Measurements from ENCODE around the gene IGFALS.

DNA sequence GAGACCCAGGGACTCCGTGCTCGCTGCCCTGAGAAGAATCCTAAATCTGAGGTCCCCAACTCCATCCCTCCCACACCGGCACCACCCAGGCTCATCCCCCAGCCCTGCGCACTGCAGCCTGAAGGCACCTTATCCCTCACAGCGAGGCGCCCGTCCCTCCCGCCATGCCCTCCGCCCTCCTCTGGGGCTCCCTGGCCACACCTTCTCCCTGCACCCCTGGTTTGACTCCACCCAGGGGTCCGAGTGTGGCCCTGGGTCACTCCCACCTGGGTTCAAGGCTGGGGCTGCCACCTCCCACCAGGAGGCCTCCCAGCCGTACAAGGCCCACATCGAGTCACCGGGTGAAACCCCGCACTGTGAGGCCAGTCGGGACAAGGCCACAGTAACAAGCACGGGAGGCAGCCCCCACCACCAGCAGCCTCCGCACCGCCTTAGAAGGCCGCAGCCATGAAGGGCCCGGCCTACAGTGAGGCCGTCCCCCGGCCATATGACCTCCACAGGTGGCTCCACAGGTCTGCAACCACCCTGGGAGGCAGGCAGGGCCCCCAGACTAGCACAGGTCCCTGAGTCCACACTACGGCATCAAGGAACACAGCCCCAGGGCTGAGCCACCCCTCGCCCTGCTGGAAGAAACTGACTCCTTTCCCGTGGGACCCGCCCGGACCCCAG is 24.8 kb upstream of the IGFALS start:
- TF ChIP-seq POLR2A (IDR thresholded peaks at IDR 0.05; ENCODE audit: low read depth, low read length), result no peak
- TF ChIP-seq POLR2AphosphoS5 (IDR thresholded peaks at IDR 0.05; ENCODE audit: low read depth, low read length), result no peak
- TF ChIP-seq TAF1 (IDR thresholded peaks at IDR 0.05; ENCODE audit: borderline replicate concordance, low read depth, low read length), result no peak
